Limb (tissue), 2 donors: ENCODE measurements around the gene UBXN2A.
"Not testable (repeated sequence)": the region's sequence is repeated elsewhere in the genome, so short reads cannot be mapped to it uniquely, and the experiment has no call there.

ENCODE experiments used
- DNase-seq, 2 donors: peaks; one replicate each; pipeline ENCODE4 v3.0.0-alpha.2; 2016; ENCODE audit errors: extremely low spot score in 2 of 2

The UBXN2A gene

GRCh38 chr2:24011250-24012104 lies 71.2 kb downstream of the UBXN2A start:
- DNase-seq, result no peak

- DNase-seq, result no peak
Observed at GRCh38 chr2:24012521-24013188, 72.4 kb downstream of the UBXN2A start.

DNA sequence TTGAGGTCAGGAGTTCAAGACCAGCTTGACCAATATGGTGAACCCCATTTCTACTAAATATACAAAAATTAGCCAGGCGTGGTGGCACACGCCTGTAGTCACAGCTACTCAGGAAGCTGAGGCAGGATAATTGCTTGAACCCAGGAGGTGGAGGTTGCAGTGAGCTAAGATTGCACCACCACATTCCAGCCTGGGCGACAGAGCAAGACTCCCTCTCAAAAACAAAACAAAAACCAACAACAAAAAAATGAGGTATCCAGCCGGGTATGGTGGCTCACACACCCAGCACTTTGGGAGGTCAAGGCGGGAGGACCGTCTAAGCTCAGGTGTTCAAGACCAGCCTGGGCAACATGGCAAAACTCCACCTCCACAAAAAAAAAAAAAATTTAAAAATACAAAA lies 74.6 kb downstream of the UBXN2A start:
- not testable (repeated sequence) for DNase-seq

GRCh38 chr2:24015562-24016375 lies 75.5 kb downstream of the UBXN2A start:
- no peak for DNase-seq

DNA sequence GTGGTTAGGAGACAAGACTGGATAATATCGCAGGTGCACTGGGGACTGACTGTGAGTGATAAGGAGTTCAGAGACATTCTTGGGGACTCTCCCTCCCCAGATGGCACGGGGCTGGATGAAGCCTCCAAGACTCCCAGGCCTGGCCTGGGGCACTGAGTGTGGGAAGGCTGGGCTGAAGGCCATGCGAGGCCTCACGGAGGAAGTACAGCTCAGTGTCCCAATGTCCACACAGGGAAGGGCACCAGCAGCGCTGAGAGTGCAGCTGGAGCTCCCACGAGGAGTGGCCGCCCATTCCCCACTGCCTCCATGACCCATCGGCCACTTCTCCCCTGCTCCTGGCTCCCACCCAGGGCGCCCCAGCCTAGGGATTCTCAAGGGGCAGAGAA lies 76.1 kb downstream of the UBXN2A start:
- DNase-seq, result no peak

GRCh38 chr2:24016853-24017703 lies 76.8 kb downstream of the UBXN2A start:
- no peak for DNase-seq

DNA sequence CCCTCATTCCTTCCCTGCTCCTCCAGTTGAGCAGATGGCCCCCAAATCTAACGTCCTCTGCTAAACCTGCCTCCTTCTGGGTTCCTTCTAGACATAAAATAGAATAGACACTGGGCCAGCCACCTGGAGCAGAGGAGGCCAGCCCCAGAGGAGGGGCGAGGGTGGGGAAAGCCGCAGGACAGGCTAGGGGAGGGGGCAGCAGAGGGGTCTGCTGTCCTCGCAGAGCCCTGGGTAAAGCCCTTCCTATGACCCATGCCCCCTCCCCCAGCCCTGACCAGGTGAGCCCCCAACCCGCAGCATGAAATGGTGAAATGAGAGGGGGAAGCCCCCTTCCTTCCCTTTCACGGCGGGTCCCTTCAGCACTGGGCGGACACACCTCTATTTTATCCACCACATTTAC lies 77.4 kb downstream of the UBXN2A start:
- no peak for DNase-seq

- no peak for DNase-seq
Observed at GRCh38 chr2:24018241-24018640, 78.0 kb downstream of the UBXN2A start.

GRCh38 chr2:24019729-24020128 lies 79.5 kb downstream of the UBXN2A start:
- DNase-seq, result no peak

DNA sequence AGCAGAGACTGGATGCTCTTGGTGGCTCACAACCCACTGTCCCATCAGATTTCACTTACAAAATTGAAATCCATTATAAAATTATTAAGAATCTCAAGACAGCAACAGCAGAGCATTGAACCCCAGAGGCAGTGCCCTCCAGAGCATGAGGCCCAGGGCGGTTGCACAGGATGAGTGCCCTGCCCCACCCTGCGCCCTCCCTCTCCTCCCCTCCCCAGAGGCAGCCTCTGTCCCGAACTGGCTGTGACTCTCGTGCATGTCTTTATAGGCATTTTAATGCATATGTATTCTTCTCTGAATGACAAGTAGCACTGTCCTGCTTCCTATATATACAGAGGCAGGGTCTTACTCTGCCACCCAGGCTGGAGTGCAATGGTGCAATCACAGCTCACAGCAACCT lies 80.0 kb downstream of the UBXN2A start:
- no peak for DNase-seq

DNA sequence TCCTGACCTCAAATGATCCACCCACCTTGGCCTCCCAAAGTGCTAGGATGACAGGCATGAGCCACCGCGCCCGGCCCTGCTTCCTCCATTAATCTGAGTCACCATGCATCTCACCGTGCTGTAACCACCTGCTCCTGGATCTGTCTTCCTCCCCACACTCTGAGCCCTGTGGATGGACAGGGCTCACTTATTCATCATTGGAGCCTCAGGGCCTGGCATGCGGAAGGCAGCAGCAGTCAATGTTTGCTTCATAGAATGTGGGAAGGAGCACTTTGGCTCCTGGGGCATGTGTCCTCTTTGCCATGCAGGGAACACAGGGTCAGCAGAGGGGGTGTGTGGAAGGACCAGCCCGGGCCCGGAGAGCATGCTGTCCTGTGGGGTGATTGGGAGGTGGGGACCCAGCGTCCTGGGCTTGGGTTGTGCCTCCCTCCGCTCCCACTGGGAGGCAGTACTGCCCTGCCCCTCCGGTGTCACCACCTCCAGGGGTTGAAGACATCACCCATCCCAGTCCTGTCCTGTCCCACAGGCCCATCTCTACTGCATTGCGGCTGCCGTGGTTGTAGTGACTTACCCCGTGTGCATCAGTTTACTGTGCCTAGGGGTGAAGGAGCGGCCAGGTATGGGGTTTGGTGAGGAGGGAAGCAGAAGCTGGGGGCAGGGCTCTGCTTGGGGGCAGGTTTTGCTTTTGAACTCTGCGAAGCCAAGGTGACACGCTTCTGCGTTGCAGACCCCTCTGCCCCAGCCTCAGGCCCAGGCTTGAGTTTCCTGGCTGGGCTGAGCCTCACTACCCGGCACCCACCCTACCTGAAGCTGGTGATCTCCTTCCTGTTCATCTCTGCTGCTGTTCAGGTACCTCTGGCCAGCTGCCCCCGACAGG lies 81.1 kb downstream of the UBXN2A start:
- no peak for DNase-seq

DNA sequence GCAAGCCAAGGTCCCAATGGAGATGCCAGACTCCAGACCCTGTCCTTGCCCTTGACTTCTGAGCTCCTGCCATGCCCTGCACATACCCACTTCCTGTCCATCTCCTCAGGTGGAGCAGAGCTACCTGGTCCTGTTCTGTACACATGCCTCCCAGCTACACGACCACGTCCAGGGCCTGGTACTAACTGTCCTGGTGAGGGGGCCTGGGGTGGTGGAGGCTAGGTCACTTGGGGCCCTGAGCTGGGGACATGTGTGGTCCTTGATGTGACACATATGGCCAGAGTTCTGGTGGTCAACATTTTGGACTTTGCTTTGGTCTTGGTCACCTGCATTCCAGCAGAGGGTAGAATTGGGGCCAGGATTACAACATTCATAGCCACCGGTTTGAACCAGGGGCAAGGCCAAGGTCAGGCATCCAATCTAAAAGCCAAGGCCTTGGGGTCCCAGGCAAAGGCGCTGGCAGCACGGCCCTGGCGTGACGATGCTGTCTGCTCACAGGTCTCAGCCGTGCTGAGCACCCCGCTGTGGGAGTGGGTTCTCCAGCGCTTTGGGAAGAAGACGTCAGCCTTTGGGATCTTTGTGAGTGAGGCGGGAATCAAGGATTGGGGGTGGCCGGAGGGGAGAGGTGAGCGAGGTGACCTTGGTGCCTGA lies 82.2 kb downstream of the UBXN2A start:
- DNase-seq, result no peak

DNA sequence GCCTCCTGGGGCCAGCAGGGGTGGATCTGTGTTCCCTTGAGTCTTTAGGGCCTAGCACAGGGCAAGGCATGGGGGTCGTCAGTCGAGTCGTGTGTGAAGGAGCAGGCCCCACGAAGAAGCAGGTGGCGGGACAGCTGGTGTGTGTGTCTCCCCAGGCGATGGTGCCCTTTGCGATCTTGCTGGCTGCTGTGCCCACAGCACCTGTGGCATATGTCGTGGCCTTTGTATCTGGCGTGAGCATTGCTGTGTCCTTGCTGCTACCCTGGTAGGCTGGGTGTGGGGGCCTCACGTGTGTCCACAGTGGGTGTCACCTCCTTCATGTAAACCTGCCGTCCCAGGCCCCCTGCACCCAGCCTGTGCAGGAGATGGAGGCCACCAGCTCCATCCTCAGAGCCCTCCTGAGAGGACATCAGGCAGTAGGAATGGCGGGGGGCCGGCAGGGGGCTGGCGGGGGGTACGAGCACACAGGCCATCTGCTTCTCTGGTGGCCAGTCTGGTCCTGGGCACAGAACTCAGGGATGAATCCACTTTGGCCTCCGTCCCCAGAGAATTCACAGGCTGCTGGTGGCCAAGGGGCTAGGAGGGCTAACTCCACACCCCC lies 82.8 kb downstream of the UBXN2A start:
- DNase-seq, result no peak

DNA sequence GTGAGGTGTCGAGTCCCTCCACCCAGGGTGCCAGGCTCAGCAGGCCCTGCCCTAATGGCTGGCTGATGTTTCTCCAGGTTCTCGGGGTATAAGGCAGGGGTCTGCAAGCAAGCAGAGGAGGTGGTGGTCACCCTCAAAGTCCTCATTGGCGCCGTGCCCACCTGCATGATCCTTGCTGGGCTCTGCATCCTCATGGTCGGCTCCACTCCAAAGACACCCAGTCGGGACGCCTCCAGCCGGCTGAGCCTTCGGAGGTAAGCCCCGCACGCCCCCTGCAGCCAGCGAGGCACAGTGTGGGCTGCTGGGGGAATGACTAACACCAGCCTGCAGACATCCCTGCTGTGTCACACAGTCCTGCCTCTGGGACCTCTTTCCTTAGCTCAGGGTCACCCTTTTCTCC lies 83.8 kb downstream of the UBXN2A start:
- no peak for DNase-seq

- DNase-seq, result no peak
Observed at GRCh38 chr2:24024996-24025663, 84.9 kb downstream of the UBXN2A start.

GRCh38 chr2:24026233-24026632 lies 86.0 kb downstream of the UBXN2A start:
- no peak for DNase-seq

GRCh38 chr2:24038786-24039499 lies 98.7 kb downstream of the UBXN2A start:
- DNase-seq, result no peak

- DNase-seq, result no peak
Observed at GRCh38 chr2:24040511-24040910, 100.2 kb downstream of the UBXN2A start.
